ENCODE measurements around the gene AWAT2.

The AWAT2 gene

GRCh38 chrX:69995362-69996112 lies 54.2 kb downstream of the AWAT2 start:
- peak; percentile 41 for DNase-seq

GRCh38 chrX:69993494-69993893 lies 56.2 kb downstream of the AWAT2 start:
- no peak for DNase-seq

GRCh38 chrX:69991685-69992084 lies 58.1 kb downstream of the AWAT2 start:
- peak; percentile 52 for DNase-seq

Data from NCI-H446 treated with DMSO at 0.1 percent for 48 hours (cell line).